Measurements from ENCODE around the gene TSPYL6. TPM values are rescaled to one million over a fixed set of nuclear protein-coding genes. Genes with fewer than 3 reads are reported as not detected.

Gene TSPYL6
- total RNA-seq, 1 donor from 2014 or later = not detected

- Mint-ChIP-seq H3K4me1 (no peaks in the 10 kb centered on the region), H3K36me3 (ENCODE audit: low read depth) (peaks cover 5% of the 10 kb centered on the region), H3K9me3 (peaks cover 8% of the 10 kb centered on the region), H3K27me3 (ENCODE audit: low read depth) (no peaks in the 10 kb centered on the region), H3K4me3 (no peak overlapping the region), H3K27ac (ENCODE audit: unreplicated experiment) (no peak overlapping the region)
- TF ChIP-seq CTCF (conservative IDR thresholded peaks at IDR 0.05) = no peak
- no peak for DNase-seq (ENCODE audit: low read depth, low spot score)
These were observed 16.6 kb downstream of the TSPYL6 start for GRCh38 chr2:54239427-54239826.

- Mint-ChIP-seq H3K27me3 (ENCODE audit: low read depth) (no peaks in the 10 kb centered on the region), H3K4me3 (no peak overlapping the region), H3K4me1 (no peaks in the 10 kb centered on the region), H3K9me3 (peaks cover 11% of the 10 kb centered on the region), H3K27ac (ENCODE audit: unreplicated experiment) (no peak overlapping the region), H3K36me3 (ENCODE audit: low read depth) (peaks cover 7% of the 10 kb centered on the region)
- DNase-seq (ENCODE audit: low read depth, low spot score) = no peak
- TF ChIP-seq CTCF (conservative IDR thresholded peaks at IDR 0.05) = no peak
These were observed 18.6 kb downstream of the TSPYL6 start for GRCh38 chr2:54237428-54237827.

GRCh38 chr2:54233832-54234649, 22.0 kb downstream of the TSPYL6 start:
- Mint-ChIP-seq H3K36me3 (ENCODE audit: low read depth) (peaks cover 7% of the 10 kb centered on the region), H3K4me1 (no peaks in the 10 kb centered on the region), H3K27me3 (ENCODE audit: low read depth) (no peaks in the 10 kb centered on the region), H3K27ac (ENCODE audit: unreplicated experiment) (no peak overlapping the region), H3K4me3 (no peak overlapping the region), H3K9me3 (peaks cover 11% of the 10 kb centered on the region)
- DNase-seq (ENCODE audit: low read depth, low spot score) = no peak
- no peak for TF ChIP-seq CTCF (conservative IDR thresholded peaks at IDR 0.05)

GRCh38 chr2:54228945-54229344, 27.1 kb downstream of the TSPYL6 start:
- H3K9me3 Mint-ChIP-seq = peaks cover 3% of the 10 kb centered on the region
- H3K36me3 Mint-ChIP-seq (ENCODE audit: low read depth) = peaks cover 3% of the 10 kb centered on the region
- H3K4me3 Mint-ChIP-seq = no peak overlapping the region
- DNase-seq (ENCODE audit: low read depth, low spot score) = no peak
- peaks cover 9% of the 10 kb centered on the region for H3K4me1 Mint-ChIP-seq
- H3K27me3 Mint-ChIP-seq (ENCODE audit: low read depth) = no peaks in the 10 kb centered on the region
- TF ChIP-seq CTCF (conservative IDR thresholded peaks at IDR 0.05) = no peak
- no peak overlapping the region for H3K27ac Mint-ChIP-seq (ENCODE audit: unreplicated experiment)

- no peak for TF ChIP-seq CTCF (conservative IDR thresholded peaks at IDR 0.05)
- DNase-seq (ENCODE audit: low read depth, low spot score) = no peak
- Mint-ChIP-seq H3K9me3 (peaks cover 3% of the 10 kb centered on the region), H3K27ac (ENCODE audit: unreplicated experiment) (no peak overlapping the region), H3K27me3 (ENCODE audit: low read depth) (no peaks in the 10 kb centered on the region), H3K4me3 (no peak overlapping the region), H3K4me1 (peaks cover 9% of the 10 kb centered on the region), H3K36me3 (ENCODE audit: low read depth) (peaks cover 3% of the 10 kb centered on the region)
These were observed 28.2 kb downstream of the TSPYL6 start for GRCh38 chr2:54227798-54228197.

Data from neural crest cell (in vitro differentiated cells).